ENCODE measurements around the gene NKX2-1. TPM values are rescaled to one million over a fixed set of nuclear protein-coding genes. Genes with fewer than 3 reads are reported as not detected.

The NKX2-1 gene
- total RNA-seq, 1 donor from 2014 or later, result not detected

- DNase-seq, result no peak
These were observed 18.0 kb upstream of the NKX2-1 start for GRCh38 chr14:36538051-36538450.

GRCh38 chr14:36529062-36529461 lies 9.0 kb upstream of the NKX2-1 start:
- DNase-seq, result no peak
- Histone ChIP-seq H3K9me3 (replicated peaks) (peaks cover 5% of the 10 kb centered on the region), H3K27me3 (ENCODE audit: low read depth) (peaks cover 99% of the 10 kb centered on the region), H3K4me1 (peaks cover 8% of the 10 kb centered on the region), H3K27ac (replicated peaks) (no peak overlapping the region), H3K4me3 (no peak overlapping the region), H3K36me3 (no peaks in the 10 kb centered on the region)
- intact Hi-C loops (cut with micrococcal nuclease), result no loop called here
- TF ChIP-seq CTCF (IDR thresholded peaks at IDR 0.05; ENCODE audit: borderline replicate concordance), result no peak

More at GRCh38 chr14:36538051-36538450, 18.0 kb upstream of the NKX2-1 start:
- TF ChIP-seq CTCF (IDR thresholded peaks at IDR 0.05; ENCODE audit: borderline replicate concordance), result no peak
- no peaks in the 10 kb centered on the region for H3K36me3 ChIP-seq
- no peak overlapping the region for H3K27ac ChIP-seq (replicated peaks)
- H3K9me3 ChIP-seq (replicated peaks), result peaks cover 42% of the 10 kb centered on the region
- intact Hi-C loops (cut with micrococcal nuclease), result no loop called here
- peaks cover 87% of the 10 kb centered on the region for H3K27me3 ChIP-seq (ENCODE audit: low read depth)
- H3K4me1 ChIP-seq, result no peaks in the 10 kb centered on the region
- H3K4me3 ChIP-seq, result no peak overlapping the region

GRCh38 chr14:36525746-36526099 lies 5.7 kb upstream of the NKX2-1 start:
- DNase-seq, result no peak
- peaks cover 100% of the 10 kb centered on the region for H3K27me3 ChIP-seq (ENCODE audit: low read depth)
- H3K4me1 ChIP-seq, result peaks cover 29% of the 10 kb centered on the region
- H3K27ac ChIP-seq (replicated peaks), result no peak overlapping the region
- no peak for TF ChIP-seq CTCF (IDR thresholded peaks at IDR 0.05; ENCODE audit: borderline replicate concordance)
- intact Hi-C loops (cut with micrococcal nuclease), result no loop called here
- H3K4me3 ChIP-seq, result no peak overlapping the region
- no peaks in the 10 kb centered on the region for H3K36me3 ChIP-seq
- H3K9me3 ChIP-seq (replicated peaks), result no peaks in the 10 kb centered on the region

GRCh38 chr14:36524874-36525745 lies 5.1 kb upstream of the NKX2-1 start:
- no peak overlapping the region for H3K4me3 ChIP-seq
- no peak for DNase-seq
- H3K4me1 ChIP-seq, result peaks cover 35% of the 10 kb centered on the region
- no peak overlapping the region for H3K27ac ChIP-seq (replicated peaks)
- no peaks in the 10 kb centered on the region for H3K36me3 ChIP-seq
- no peaks in the 10 kb centered on the region for H3K9me3 ChIP-seq (replicated peaks)
- intact Hi-C loops (cut with micrococcal nuclease), result no loop called here
- TF ChIP-seq CTCF (IDR thresholded peaks at IDR 0.05; ENCODE audit: borderline replicate concordance), result peak; percentile 42
- H3K27me3 ChIP-seq (ENCODE audit: low read depth), result peaks cover 100% of the 10 kb centered on the region

GRCh38 chr14:36524220-36524837 lies 4.3 kb upstream of the NKX2-1 start:
- Histone ChIP-seq H3K4me1 (peaks cover 43% of the 10 kb centered on the region), H3K27me3 (ENCODE audit: low read depth) (peaks cover 100% of the 10 kb centered on the region)
- intact Hi-C loops (cut with micrococcal nuclease), result no loop called here

More at GRCh38 chr14:36524220-36524837, 4.3 kb upstream of the NKX2-1 start:
- H3K9me3 ChIP-seq (replicated peaks), result no peaks in the 10 kb centered on the region
- no peak overlapping the region for H3K27ac ChIP-seq (replicated peaks)
- no peaks in the 10 kb centered on the region for H3K36me3 ChIP-seq
- no peak for TF ChIP-seq CTCF (IDR thresholded peaks at IDR 0.05; ENCODE audit: borderline replicate concordance)
- DNase-seq, result no peak
- no peak overlapping the region for H3K4me3 ChIP-seq

Measured in left ventricle myocardium inferior (tissue), 1 donor.